HG03159 (cell line): ENCODE measurements around the gene OSBPL10.

Experiments used
- ATAC-seq: cut with Tn5 transposase; IDR thresholded peaks from one replicate; pipeline ENCODE4 v1.9.1; 2021; ENCODE audit warnings: mild to moderate bottlenecking, moderate library complexity; ENCODE audit not compliant: unreplicated experiment

The OSBPL10 gene

DNA sequence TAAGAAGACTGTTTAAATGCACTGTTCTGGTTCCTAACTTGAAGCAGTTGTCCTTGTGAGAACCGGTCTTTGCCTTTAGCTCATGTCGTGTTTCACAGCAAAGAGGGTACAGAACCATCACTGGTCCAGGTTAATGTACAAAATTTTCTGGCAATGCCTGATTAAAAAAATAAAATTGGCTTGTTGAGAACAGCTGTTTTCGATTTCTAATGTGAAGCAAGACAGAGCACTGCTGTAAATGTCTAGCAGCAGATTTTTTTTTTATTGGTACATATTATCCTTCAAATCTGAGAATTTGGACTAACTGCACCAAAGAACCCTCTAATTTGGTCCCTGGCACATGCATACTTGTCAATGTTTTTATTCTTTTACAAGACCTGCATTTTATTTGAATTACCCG is 345.0 kb downstream of the OSBPL10 start:
- no peak for ATAC-seq

DNA sequence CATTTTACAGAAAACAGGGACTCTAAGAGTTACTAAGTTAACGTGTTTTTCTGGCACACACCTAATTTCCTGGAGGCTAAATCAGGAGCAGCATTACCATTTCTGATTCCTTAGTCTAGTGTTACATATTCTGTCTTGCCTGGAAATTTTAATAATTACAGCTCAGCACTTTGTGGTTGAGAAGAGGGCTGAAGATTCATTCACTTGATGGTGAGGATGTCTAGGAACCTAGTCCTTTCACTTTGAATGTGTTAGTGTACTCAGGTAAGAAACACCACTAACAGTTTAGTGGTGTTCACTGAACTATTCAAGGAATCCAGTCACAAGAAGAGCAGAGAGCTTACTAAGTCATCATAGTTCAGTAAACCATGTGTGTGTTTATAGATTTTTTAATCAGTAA is 345.5 kb downstream of the OSBPL10 start:
- ATAC-seq: no peak

DNA sequence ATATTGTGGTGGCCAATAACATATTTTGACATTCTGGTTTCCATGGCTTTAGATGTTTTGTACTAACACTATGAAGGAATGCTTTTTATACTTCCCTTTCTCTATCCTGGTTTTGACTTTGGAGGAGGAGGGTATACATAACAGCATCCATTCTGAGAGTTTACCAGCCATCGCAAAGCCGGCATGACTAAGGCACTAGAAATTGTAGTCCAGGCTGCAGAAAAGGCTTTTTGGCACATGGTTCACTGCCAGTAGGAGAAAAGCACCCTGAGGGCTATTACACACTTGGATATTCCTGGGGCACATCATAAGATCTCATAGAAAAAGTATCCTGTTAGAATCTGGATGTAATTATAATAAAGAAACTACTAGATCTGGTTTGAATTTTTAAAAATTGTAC is 346.6 kb downstream of the OSBPL10 start:
- ATAC-seq: no peak

DNA sequence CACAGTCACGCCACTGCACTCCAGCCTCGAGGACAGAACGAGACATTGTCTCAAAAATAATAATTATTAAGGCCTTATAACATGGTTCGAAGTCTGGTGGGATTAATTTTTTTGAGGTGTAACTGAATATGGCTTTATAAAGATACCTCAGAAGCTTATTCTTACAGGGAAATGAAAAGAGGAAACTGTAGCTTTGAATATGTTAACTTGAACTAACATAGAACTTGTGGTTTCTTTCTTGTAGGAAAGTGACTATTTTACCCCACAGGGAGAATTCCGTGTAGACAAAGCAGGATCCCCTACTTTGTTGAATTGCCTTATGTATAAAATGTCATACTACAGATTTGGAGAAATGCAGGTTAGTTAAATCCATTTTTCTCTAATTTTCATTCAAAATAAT is 352.0 kb downstream of the OSBPL10 start:
- no peak for ATAC-seq

DNA sequence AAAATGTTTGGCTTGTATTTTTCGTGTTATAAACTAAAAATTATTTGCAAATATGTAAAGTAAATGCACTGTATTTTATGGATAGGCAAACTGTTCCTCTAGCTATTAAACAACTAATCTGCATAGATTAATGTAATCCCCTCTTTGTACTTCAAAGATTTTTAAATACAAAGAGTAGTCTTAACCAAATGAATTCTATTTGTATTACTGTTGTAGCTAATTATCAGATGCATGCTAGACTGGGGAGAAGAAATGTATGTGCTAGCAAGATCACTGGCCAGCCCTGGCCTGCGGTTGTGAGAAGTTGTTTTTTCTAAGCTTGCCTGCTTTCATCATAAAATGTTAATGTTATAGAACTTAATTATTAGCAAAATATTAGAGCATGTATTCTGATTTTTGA is 355.7 kb downstream of the OSBPL10 start:
- ATAC-seq: no peak

DNA sequence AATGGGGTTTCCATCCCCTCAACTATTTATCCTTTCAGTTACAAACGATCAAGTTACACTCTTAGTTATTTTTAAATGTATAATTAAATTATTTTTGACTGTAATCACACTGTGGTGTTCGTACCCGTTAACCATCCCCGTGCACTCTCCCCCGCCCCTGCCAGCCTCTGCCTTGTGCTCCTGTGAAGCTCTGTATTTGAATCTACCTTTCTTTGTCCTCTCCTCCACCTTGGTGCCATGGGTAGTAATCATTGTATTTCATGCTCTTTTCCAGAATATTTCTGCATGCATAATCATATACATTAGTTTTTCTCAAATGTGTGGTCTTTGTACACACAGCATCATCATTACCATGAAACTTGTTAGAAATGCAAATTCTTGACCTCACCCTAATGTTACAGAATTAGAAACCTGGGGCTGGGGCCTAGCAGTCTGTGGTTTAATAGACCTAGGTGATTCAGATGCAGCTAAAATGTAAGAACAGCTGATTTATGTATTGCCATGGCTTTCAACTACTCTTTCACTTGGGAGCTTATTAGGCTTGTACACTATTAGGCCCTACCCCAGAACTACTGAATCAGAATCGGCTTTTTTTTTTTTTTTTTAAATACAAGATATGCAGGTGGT is 356.9 kb downstream of the OSBPL10 start:
- ATAC-seq: peak; percentile 51

DNA sequence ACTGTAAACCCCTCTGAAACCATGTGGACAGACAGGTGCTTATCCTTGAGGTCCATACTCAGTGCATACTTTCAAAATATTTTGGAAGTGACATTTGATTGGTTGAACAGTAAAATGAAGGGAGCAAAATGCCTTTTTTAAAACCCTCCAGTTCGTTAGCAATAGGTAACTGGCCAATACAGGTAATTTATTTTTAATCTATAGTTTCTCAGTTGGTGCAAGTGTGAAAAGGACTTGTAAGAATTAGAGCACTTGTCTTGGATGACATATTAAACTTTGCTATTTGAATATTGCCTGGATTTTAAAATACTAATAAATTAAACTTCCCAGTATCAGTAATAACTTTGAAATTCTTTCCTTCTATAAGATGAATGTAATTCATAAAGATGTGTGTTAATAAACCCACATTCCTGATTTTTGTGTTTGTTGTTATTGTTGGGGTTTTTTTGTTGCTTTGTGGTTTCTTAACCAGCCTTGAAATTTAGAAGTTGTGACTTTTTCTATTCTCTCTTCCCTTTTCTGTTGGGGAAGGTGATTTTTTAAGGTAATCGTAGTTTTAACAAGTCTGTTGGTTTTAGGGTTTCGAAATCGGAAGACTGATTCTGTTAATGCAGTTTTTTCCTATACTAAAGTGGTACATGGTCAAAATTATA is 358.3 kb downstream of the OSBPL10 start:
- no peak for ATAC-seq

DNA sequence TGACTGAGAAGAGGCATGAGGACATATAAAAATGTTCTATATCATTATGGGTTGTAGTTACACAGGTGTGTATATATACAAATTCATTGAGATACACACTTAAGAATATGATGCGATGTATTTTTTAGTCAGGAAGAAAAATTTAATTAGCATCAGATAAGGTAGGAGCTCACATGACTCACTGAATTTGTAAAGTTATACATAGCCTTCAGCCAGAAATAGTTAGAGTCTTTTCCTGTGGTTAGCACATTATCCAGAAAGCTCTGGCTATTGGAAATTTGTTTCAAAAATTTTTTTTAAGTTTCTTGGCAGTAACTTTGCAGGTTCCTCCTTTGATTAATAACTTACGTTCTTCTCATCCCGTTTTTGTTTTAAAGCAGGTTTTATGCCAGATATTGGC is 359.7 kb downstream of the OSBPL10 start:
- ATAC-seq: no peak

DNA sequence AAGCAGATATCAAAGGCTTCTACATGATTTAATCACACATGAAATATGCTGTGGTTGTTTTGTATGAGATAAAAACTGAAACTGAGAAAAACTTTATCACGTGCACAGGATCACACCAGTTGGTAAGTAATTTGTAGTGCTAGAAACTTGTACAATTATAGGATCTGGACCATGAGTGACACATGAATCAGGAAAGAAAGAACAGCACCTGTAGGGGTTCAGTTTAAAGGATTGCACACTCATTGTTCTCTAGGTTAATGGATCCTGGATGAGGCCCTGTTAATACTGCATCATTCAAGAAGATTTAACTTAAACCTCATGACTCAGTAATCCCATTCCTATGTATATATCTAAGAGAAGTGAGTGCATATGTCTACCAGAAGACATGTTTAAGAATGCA is 360.4 kb downstream of the OSBPL10 start:
- peak; percentile 46 for ATAC-seq

DNA sequence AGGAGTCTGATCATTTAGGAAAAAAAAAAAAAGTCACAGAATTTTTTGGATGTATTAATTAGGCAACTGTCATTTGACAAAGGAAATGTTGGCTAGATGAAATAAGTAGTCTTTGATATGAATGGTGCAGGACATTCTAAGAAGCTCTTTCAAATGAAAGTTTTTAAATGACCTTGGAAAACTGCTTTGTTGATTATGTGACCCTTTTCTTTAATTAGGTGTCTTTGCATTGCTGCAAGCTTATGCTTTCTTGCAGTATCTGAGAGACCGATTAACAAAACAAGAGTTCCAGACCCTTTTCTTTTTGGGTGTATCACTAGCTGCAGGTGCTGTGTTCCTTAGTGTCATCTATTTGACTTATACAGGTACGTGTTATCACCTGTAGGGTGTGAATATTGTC is 364.4 kb downstream of the OSBPL10 start:
- no peak for ATAC-seq

DNA sequence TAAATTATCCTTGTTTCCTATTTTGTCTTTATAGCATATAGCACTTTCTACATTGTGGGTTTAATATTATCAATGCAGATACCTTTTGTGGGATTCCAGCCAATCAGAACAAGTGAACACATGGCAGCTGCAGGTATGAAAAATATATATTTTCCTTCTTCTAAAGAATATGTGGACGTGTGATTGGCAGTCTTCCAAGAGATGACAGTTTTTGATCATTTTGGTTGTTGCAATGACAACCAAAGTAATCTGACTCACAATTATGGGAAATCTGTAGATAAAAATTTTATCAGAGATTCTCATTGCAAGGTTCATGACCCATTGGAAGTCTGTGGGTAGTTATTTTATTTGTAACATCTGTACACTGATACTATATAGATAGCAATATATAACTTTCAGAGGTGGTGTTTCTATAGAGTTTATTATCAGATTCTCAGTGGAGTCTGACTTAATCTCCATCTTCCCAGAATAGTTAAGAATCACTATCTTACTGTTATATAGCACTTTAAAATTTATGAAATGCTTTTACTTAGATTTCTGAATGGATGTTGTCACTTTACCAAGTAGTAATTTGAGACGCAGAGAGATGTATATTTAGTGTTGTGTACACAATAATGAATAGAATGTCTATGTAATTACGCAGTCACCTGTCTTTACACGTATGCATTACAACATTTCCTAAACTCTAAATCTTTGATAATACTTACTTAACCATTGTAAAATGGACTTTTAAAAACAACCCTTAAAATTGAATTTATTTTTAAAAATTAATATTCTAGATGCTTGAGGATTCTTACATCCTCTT is 365.8 kb downstream of the OSBPL10 start:
- ATAC-seq: no peak

DNA sequence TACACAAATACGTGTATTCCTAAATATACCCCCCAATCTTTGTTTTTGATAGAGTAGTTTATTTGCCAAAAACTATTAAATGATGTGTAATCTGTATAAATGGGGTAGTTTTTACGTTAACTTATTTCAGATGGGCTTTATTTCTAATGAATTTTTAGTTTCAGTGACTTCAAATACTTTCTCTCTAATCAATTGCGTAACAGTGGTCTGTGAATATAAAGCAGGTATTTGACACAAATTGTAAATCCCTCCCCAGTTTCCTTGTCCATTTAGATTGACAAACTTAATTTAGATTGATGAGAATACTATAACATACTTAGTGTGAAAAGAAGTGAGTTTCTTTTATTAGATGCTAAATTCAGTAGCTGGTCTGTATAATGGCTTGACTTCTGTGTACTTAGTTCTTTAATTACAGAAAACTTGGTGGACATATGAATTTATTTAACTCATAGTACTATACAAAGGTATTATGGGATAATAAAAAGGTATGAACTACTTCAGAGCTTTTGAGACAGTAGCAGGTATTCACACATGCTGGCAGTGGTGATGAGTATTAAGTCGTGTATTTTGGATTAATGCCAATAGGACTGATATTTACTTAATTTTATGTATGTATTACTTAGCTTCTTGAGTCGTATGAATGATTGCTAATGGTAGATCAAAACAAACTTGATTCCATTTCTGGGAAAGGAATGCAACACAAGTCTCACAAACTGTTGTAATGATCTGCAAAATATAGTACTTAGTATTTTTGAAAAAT is 366.7 kb downstream of the OSBPL10 start:
- no peak for ATAC-seq

DNA sequence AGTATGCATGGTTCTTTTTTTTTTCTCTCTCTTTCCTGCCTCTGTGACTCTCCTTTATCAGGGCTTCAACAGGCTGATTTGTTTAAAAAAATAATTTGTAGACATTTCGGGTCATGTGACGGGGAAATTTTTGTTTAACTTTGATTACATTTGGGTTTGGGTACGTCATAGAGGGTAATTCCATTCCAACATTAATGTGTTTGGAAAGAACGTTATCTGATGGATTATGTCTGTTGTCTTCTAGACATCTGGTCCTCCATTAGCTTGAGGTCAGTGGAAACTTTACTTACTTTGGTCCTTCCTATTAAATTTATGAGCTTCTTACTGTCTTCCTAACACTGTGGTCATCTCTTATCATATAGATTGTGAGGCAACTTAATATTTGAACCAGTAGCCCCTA is 367.4 kb downstream of the OSBPL10 start:
- no peak for ATAC-seq

DNA sequence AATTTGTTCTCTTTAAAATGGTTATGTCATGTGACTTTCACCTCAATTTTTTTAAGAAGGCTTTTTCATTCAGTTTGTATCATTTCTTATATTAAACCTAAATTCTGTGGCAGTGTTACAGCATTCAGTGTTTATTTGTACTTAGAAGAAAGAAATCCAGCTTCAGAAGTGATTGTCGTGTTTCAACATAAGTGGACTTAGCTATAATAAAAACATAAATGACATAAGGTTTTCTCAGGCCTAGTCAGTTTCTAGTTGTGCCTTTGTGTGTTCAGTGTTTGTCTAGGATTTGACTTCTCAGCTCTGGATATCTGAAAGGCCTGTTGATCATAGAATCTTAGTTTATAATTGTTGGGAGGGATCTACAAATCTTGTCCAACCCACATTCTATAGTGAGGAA is 367.9 kb downstream of the OSBPL10 start:
- ATAC-seq: no peak
